Activated CD8-positive, alpha-beta T cell treated with anti-CD3 and anti-CD28 coated beads for 36 hours (primary cell): ENCODE results near the gene TMEM171. TPM values are rescaled to one million over a fixed set of nuclear protein-coding genes. Genes with fewer than 3 reads are reported as not detected.

Experiments
- ATAC-seq: fragments of 200-7000 bp; cut with Tn5 transposase; one replicate; pipeline ENCODE4 v1.10.0; 2021; ENCODE audit warnings: mild to moderate bottlenecking, moderate library complexity
- CTCF ChIA-PET: fragments of 350-600 bp; sonication (Branson Sonifier 250); formaldehyde crosslinking; loops from one replicate; lab custom pipeline; 2021; ENCODE audit warnings: antibody characterized with exemption; lab: Charles Lee
- POLR2A ChIA-PET: fragments of 350-600 bp; sonication (Branson Sonifier 250); formaldehyde crosslinking; loops from one replicate; lab custom pipeline; 2021; ENCODE audit warnings: antibody characterized with exemption; lab: Charles Lee
- DNase-seq: peaks from one replicate; pipeline ENCODE4 v3.0.0-alpha.2; 2020
- H3K27ac Mint-ChIP-seq: one replicate; pipeline ENCODE4 v1.8.0; 2021; ENCODE audit warnings: mild to moderate bottlenecking, mixed read lengths
- H3K27me3 Mint-ChIP-seq: one replicate; pipeline ENCODE4 v1.8.0; 2021; ENCODE audit warnings: mixed read lengths
- H3K36me3 Mint-ChIP-seq: one replicate; pipeline ENCODE4 v1.8.0; 2021; ENCODE audit warnings: low read depth, mixed read lengths
- H3K4me1 Mint-ChIP-seq: one replicate; pipeline ENCODE4 v1.8.0; 2021; ENCODE audit warnings: low read depth, mixed read lengths
- H3K4me3 Mint-ChIP-seq: one replicate; pipeline ENCODE4 v1.8.0; 2021; ENCODE audit warnings: mild to moderate bottlenecking, moderate library complexity, mixed read lengths
- H3K9me3 Mint-ChIP-seq: one replicate; pipeline ENCODE4 v1.8.0; 2021; ENCODE audit warnings: mixed read lengths
- intact Hi-C: fragments of 100-400 bp; cut with micrococcal nuclease; formaldehyde crosslinking; loops from one replicate; pipeline ENCODE4 v1.10.0; 2022
- total RNA-seq, 2 experiments: library from RNA; stranded (reverse); gene quantifications; one replicate each; pipeline ENCODE4 v1.2.3, GENCODE V29; 2021
- TF ChIP-seq, protein P1 (sequence below): fragments of 200-600 bp; IDR thresholded peaks from one replicate; pipeline ENCODE4 v1.8.0; 2022; ENCODE audit warnings: antibody characterized with exemption, mild to moderate bottlenecking

The TMEM171 gene, protein sequence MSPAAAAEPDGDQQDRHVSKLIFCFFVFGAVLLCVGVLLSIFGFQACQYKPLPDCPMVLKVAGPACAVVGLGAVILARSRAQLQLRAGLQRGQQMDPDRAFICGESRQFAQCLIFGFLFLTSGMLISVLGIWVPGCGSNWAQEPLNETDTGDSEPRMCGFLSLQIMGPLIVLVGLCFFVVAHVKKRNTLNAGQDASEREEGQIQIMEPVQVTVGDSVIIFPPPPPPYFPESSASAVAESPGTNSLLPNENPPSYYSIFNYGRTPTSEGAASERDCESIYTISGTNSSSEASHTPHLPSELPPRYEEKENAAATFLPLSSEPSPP
- total RNA-seq, result not detected

DNA sequence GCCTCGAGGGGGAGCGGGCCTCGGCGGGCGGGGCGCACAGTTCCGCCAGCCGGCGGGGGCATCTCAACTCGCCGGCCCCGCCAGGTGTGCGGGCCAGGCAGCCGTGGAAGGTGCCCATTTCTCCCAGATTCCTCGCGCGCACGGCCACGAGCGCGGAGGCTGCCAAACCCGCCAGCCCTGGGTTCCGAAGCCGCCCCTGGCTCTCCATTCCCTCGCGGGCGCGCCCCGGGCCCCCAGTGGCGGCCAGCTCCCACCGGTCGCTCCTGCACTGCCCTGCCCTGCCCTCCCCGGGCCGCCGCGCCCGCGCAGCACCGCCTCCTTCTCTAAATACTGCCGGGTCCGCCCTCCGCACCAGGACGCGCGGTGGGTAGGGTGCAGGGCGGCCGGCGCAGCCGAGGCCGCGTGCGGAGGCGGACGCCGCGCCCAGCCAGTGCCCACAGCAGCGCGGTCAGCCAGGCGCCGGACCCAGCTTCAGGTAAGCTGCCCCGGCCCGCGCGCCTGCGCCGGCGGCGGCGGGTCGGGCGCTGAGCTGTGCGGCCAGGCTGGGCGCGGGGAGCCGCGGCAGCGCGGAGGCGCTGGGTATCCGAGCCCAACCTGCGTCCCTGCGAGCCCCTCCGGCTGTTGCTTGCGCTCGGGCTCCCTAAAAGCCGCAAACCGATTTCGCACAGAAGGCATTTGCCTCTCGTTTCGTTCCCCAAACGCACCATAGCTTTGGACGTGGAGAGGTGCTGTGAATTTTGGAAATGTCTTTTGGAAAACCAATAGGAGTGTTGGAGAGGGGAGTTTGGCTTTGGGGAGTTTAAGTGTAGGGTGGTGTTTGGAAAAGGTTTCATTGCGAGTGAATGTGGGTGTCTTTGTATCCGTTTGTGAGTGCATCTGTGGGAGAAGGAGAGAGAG is at the start of gene TMEM171:
Gene TMEM171 (plus strand): TSS at position 354 of the 897 bp plus-strand sequence. CDS start 2,799 bp downstream, outside the sequence.
- intact Hi-C loops, result no loop called here
- H3K27me3 Mint-ChIP-seq, result peaks cover 65% of the 10 kb centered on the region
- H3K4me3 Mint-ChIP-seq, result peak within 1 kb of the TSS; percentile 55
- no peaks in the 10 kb centered on the region for H3K9me3 Mint-ChIP-seq
- ATAC-seq (peak; percentile 31), DNase-seq (peak; percentile 11)
- H3K27ac Mint-ChIP-seq, result peak within 1 kb of the TSS; percentile 4
- H3K36me3 Mint-ChIP-seq, result no peaks in the 10 kb centered on the region
- POLR2A ChIA-PET, result interaction anchor here (1.5 kb wide), 1 partner anchor 10 kb away, joined by 4 read pairs; no protein-coding TSS in a partner anchor
- peaks cover 27% of the 10 kb centered on the region for H3K4me1 Mint-ChIP-seq
- CTCF ChIA-PET, result no interaction called here
- TF ChIP-seq, protein P1, sequence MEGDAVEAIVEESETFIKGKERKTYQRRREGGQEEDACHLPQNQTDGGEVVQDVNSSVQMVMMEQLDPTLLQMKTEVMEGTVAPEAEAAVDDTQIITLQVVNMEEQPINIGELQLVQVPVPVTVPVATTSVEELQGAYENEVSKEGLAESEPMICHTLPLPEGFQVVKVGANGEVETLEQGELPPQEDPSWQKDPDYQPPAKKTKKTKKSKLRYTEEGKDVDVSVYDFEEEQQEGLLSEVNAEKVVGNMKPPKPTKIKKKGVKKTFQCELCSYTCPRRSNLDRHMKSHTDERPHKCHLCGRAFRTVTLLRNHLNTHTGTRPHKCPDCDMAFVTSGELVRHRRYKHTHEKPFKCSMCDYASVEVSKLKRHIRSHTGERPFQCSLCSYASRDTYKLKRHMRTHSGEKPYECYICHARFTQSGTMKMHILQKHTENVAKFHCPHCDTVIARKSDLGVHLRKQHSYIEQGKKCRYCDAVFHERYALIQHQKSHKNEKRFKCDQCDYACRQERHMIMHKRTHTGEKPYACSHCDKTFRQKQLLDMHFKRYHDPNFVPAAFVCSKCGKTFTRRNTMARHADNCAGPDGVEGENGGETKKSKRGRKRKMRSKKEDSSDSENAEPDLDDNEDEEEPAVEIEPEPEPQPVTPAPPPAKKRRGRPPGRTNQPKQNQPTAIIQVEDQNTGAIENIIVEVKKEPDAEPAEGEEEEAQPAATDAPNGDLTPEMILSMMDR, result no peak

DNA sequence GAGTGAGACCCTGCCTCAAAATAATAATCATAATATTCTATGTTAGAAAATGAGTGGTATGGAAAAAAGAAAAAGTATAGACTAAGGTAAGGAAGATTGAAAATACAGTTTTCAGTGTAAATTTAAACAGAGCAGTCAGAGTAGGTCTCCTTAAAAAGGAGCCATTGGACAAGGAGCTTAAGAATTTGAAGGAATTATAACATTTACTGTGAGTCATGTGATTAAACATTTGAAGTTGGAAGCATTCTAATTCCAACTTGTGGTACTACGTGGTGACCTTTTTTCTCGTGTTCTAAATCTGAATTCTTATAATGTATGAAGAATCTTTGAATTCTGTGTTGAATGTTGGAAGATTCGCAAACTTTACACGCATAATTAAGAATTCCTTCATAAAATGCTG is 39.3 kb upstream of the TMEM171 start:
- POLR2A ChIA-PET, result no interaction called here
- intact Hi-C loops, result loop anchor here (5.0 kb wide), 1 partner anchor 121 kb away; no protein-coding TSS in a partner anchor
- TF ChIP-seq, protein P1, result no peak
- Mint-ChIP-seq H3K4me3 (no peak overlapping the region), H3K27ac (no peak overlapping the region), H3K9me3 (no peaks in the 10 kb centered on the region), H3K27me3 (peaks cover 8% of the 10 kb centered on the region), H3K36me3 (no peaks in the 10 kb centered on the region), H3K4me1 (no peaks in the 10 kb centered on the region)
- CTCF ChIA-PET, result interaction anchor here (0.9 kb wide), 1 partner anchor 67 kb away, joined by 3 read pairs; no protein-coding TSS in a partner anchor
- no peak for ATAC-seq
- no peak for DNase-seq

DNA sequence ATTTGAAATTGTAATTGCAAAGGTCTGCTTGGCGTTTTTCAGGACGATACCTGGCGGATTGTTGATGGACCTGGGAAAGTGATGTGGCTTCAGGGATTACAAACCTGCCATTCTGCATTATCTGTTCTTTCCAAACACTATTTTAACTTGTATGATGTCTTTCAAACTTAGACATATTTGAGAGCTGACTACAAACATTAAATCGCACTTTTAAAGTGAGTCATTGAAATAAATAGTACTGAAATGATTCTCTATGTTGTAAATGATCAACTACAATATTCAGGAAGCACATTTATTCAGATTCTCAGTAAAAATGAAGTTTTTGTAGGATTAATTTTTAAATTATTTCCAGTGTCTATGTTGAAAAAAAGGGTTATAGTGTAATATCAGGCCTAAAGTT is 32.3 kb upstream of the TMEM171 start:
- DNase-seq (no peak), ATAC-seq (no peak)
- Mint-ChIP-seq H3K4me3 (no peak overlapping the region), H3K9me3 (no peaks in the 10 kb centered on the region), H3K27me3 (peaks cover 21% of the 10 kb centered on the region), H3K36me3 (no peaks in the 10 kb centered on the region), H3K4me1 (no peaks in the 10 kb centered on the region), H3K27ac (no peak overlapping the region)
- intact Hi-C loops, result no loop called here
- TF ChIP-seq, protein P1, result no peak
- ChIA-PET CTCF (no interaction called here), POLR2A (no interaction called here)

DNA sequence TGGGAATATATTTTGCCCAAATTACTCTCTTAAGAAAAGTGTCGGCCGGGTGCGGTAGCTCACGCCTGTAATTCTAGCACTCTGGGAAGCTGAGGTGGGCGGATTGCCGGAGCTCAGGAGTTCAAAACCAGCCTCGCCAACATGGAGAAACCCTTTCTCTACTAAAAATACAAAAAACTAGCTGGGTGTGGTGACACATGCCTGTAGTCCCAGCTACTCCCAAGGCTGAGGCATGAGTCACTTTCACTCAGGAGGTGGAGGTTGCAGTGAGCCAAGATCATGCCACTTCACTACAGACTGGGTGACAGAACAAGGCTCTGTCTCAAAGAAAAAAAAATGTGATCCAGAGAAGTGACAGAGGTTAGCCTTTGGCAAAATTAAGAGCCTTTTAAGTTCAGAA is 26.4 kb upstream of the TMEM171 start:
- H3K4me3 Mint-ChIP-seq, result no peak overlapping the region
- ChIA-PET POLR2A (interaction anchor here (0.7 kb wide), 1 partner anchor 29 kb away, joined by 3 read pairs; no protein-coding TSS in a partner anchor), CTCF (interaction anchor here (0.6 to 1.4 kb wide), 4 partner anchors 10 to 121 kb away, joined by 3 to 4 read pairs (median 4); no protein-coding TSS in a partner anchor)
- peak; percentile 70 for ATAC-seq
- intact Hi-C loops, result no loop called here
- no peak overlapping the region for H3K27ac Mint-ChIP-seq
- TF ChIP-seq, protein P1, result no peak
- DNase-seq, result peak; percentile 26
- H3K27me3 Mint-ChIP-seq, result peaks cover 13% of the 10 kb centered on the region
- peaks cover 13% of the 10 kb centered on the region for H3K4me1 Mint-ChIP-seq
- peaks cover 10% of the 10 kb centered on the region for H3K9me3 Mint-ChIP-seq
- no peaks in the 10 kb centered on the region for H3K36me3 Mint-ChIP-seq
